Bronchial smooth muscle cell (primary cell): ENCODE results near the gene CHIC1. TPM values are rescaled to one million over a fixed set of nuclear protein-coding genes. Genes with fewer than 3 reads are reported as not detected.

Experiments
- total RNA-seq: library from RNA; depleted of rRNA; stranded (reverse); fragments of >200 nt; gene quantifications from 2 replicates; pipeline ENCODE4 v1.2.1, GENCODE V29; 2014

CHIC1 gene
- total RNA-seq: 9.9 and 15.2 TPM in 2 replicates

GRCh38 chrX:73562984-73563737 is at the start of gene CHIC1:
TSS of gene CHIC1 (plus strand) at chrX:73563197. CDS start at chrX:73563285, 88 bp downstream.

Other genes with a start within 250 kb of the CHIC1 start
- not detected in 2 replicates for gene CDX4, start 116.1 kb upstream of the CHIC1 start, total RNA-seq